ENCODE results near the gene KLRB1.

GRCh38 chr12:9625019-9625418, 17.3 kb upstream of the KLRB1 start:
- TF ChIP-seq ATF3 (IDR thresholded peaks at IDR 0.05) = no peak
- TF ChIP-seq CTCF (IDR thresholded peaks at IDR 0.05; ENCODE audit: low read depth, low read length, missing input control) = no peak
- no peak for TF ChIP-seq ZBTB33 (IDR thresholded peaks at IDR 0.05)
- TF ChIP-seq YY1 (IDR thresholded peaks at IDR 0.05) = no peak
- no peak for TF ChIP-seq GABPA (IDR thresholded peaks at IDR 0.05 in 1 of 2, conservative IDR thresholded peaks at IDR 0.05 in 1 of 2)
- TF ChIP-seq JUND (IDR thresholded peaks at IDR 0.05) = no peak
- TF ChIP-seq TAF1 (conservative IDR thresholded peaks at IDR 0.05) = no peak
- TF ChIP-seq RAD21 (IDR thresholded peaks at IDR 0.05) = no peak
- TF ChIP-seq MAX (IDR thresholded peaks at IDR 0.05) = no peak
- TF ChIP-seq REST (IDR thresholded peaks at IDR 0.05) = no peak
- TF ChIP-seq EGR1 (IDR thresholded peaks at IDR 0.05; ENCODE audit: low read depth in 2 of 2) = no peak
